Testis (tissue), 2 donors: Measurements from ENCODE around the gene SLC12A4.
"Not testable (repeated sequence)": the region's sequence is repeated elsewhere in the genome, so short reads cannot be mapped to it uniquely, and the experiment has no call there.

Source experiments
- CTCF ChIP-seq, 3 experiments: fragments of 450-650 bp in 2 of 3; fragments of 200-600 bp in 1 of 3; sonication (generic) in 1 of 3; IDR thresholded peaks; one replicate each; pipeline ENCODE4 v1.5.1; 2016 to 2019; ENCODE audit warnings: antibody characterized with exemption in 3 of 3, mild to moderate bottlenecking in 2 of 3, moderate library complexity in 1 of 3
- POLR2A ChIP-seq: fragments of 450-650 bp; IDR thresholded peaks from one replicate; pipeline ENCODE4 v1.6.1; 2017; ENCODE audit warnings: antibody characterized with exemption, mild to moderate bottlenecking, moderate library complexity

DNA sequence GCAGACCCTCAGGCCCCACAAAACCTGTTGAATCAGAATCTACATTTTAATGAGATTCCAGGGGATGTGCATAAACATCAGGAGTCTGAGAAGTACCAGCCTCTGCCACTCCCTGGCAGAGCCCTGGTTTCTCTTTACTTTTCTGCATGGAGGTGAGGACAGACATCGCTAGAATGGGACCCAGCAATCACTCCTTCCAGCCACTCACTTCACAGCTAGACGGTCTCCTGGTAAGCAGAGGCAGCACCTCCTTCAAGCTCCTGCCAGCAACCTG is 53.0 kb downstream of the SLC12A4 start:
- not testable (repeated sequence) for TF ChIP-seq CTCF (IDR thresholded peaks at IDR 0.05); POLR2A
